ENCODE data around the gene TMEM169. TPM values are rescaled to one million over a fixed set of nuclear protein-coding genes. Genes with fewer than 3 reads are reported as not detected.
A peak's percentile ranks its signal among the peaks of the same experiment; 100 is the strongest.

The TMEM169 gene
- total and polyA plus RNA-seq, 10 of the 15 experiments (the other 5 are each of a cell fraction or from before 2014, with no cell fraction given): 0.23 to 3.2 (median 2.3) TPM

DNA sequence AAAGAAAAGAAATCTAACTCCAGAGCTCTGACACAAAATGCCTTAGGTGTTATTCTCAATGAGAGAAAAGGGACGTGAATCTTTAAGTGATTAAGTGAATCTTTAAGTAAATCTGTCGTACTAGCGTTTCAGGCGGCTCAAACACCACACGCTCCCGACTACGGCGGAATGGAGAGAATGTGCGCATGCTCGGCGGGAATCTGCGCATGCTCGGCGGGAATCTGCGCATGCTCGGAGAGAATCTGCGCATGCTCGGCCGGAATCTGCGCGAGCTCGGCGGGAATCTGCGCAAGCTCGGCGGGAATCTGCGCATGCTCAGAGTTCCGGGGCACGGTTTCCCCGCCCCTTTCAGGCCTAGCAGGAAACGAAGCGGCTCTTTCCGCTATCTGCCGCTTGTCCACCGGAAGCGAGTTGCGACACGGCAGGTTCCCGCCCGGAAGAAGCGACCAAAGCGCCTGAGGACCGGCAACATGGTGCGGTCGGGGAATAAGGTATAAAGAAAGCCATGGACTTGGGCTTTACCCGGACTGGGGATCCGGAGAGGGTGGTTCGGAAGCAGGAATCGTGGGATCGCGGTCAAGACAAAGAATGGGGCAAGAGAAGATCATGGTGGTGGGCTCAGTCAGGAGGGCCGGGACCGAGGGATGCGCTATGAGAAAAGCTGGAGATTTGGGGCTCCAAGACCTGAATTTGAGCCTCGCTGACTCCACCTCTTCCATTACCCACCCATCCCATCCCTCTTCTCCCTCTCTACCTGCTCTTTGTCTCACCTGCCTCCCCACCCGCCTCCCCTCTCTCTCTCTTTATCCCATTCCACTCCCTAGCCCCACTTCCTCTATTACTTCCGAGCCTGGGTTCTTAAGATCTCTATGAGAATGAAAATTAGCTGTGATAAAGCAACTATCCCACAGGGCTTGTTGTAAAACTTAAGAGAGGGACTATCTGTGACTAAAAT, 27.5 kb downstream of the TMEM169 start, which contains the start of gene XRCC5 (continued):
- TF ChIP-seq SRF (IDR thresholded peaks at IDR 0.05; ENCODE audit: low read depth in 2 of 2, low read length in 2 of 2) (no peak), RAD51 (IDR thresholded peaks at IDR 0.05) (peak; percentile 4; the same call in 1 of the 2 replicates), FOXK2 (IDR thresholded peaks at IDR 0.05) (0 out of 2 replicates have a peak, but pooled peaks have one; percentile 65), ZNF687 (IDR thresholded peaks at IDR 0.05) (peak; percentile 82), EP300 (IDR thresholded peaks at IDR 0.05; ENCODE audit: borderline replicate concordance in 1 of 2, control insufficient read depth in 1 of 2, low read depth in 2 of 2, low read length in 2 of 2) (no peak), SP1 (IDR thresholded peaks at IDR 0.05; ENCODE audit: low read depth, low read length) (peak; percentile 41), NFIC (IDR thresholded peaks at IDR 0.05; ENCODE audit: low read depth, low read length) (peak; percentile 9; the same call in 1 of the 2 replicates), PBX3 (IDR thresholded peaks at IDR 0.05; ENCODE audit: insufficient replicate concordance, low read depth, low read length) (no peak), BCLAF1 (IDR thresholded peaks at IDR 0.05) (no peak), ASH2L (IDR thresholded peaks at IDR 0.05; ENCODE audit: borderline replicate concordance, low read depth) (no peak)
- TF ChIP-seq, protein P1, sequence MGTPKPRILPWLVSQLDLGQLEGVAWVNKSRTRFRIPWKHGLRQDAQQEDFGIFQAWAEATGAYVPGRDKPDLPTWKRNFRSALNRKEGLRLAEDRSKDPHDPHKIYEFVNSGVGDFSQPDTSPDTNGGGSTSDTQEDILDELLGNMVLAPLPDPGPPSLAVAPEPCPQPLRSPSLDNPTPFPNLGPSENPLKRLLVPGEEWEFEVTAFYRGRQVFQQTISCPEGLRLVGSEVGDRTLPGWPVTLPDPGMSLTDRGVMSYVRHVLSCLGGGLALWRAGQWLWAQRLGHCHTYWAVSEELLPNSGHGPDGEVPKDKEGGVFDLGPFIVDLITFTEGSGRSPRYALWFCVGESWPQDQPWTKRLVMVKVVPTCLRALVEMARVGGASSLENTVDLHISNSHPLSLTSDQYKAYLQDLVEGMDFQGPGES (IDR thresholded peaks at IDR 0.05): no peak
